Fibroblast of the aortic adventitia (primary cell): Measurements from ENCODE around the gene ZBTB7B. TPM values are rescaled to one million over a fixed set of nuclear protein-coding genes. Genes with fewer than 3 reads are reported as not detected.
A peak's percentile ranks its signal among the peaks of the same experiment; 100 is the strongest.
"Not testable (repeated sequence)": the region's sequence is repeated elsewhere in the genome, so short reads cannot be mapped to it uniquely, and the experiment has no call there.

ENCODE experiments used
- DNase-seq: peaks from one replicate; pipeline ENCODE4 v3.0.0-alpha.2; 2010; ENCODE audit warnings: low read depth
- H3K4me3 ChIP-seq: 2 replicates; pipeline ENCODE4 v1.5.1; 2011; ENCODE audit warnings: low read depth, mild to moderate bottlenecking, control low read depth, low read length, moderate library complexity
- CTCF ChIP-seq: IDR thresholded peaks from 2 replicates; pipeline ENCODE4 v1.5.1; 2011; ENCODE audit warnings: mild to moderate bottlenecking, low read length, control low read depth, inconsistent platforms; ENCODE audit not compliant: insufficient read depth
- total RNA-seq: library from RNA; depleted of rRNA; stranded (reverse); fragments of >200 nt; gene quantifications from 2 replicates; pipeline ENCODE4 v1.2.3, GENCODE V29; 2012; ENCODE audit warnings: low replicate concordance

ZBTB7B gene
- total RNA-seq, 1 donor, result 15.4 TPM

DNA sequence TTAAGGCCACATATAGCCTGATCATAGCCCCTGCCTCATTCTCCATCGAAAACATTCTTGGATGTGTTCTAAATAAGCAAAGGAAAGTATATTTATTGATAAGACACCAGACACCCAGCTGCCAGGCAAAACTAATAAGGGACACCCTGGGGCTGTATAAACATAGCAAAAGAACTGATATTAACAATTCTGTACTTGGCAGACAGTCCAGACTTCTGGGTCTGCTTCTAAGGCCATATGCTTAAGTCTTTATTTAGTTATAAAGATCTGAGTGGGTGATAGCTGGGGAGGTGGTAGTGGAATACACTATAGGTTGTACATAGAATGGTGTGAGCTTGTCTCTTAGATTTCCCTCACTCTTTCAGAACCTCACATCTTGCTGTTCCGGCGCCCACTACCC is 24.2 kb upstream of the ZBTB7B start:
- no peak for TF ChIP-seq CTCF
- DNase-seq, result no peak
- no peak overlapping the region for H3K4me3 ChIP-seq

- peak overlapping the region; percentile 58 for H3K4me3 ChIP-seq
- DNase-seq, result no peak
- no peak for TF ChIP-seq CTCF
Observed at GRCh38 chr1:154982341-154982740, 20.3 kb upstream of the ZBTB7B start.

- peak; percentile 100 for DNase-seq
- TF ChIP-seq CTCF, result no peak
- H3K4me3 ChIP-seq, result peak within 1 kb of the TSS; percentile 97
Observed at GRCh38 chr1:154982897-154983648, 19.5 kb upstream of the ZBTB7B start, which contains the start of gene FLAD1. Gene FLAD1, plus strand, starts transcription at chr1:154983344. Its CDS starts 351 bp downstream, at chr1:154983695.

- TF ChIP-seq CTCF, result no peak
- H3K4me3 ChIP-seq, result peak overlapping the region; percentile 97
- DNase-seq, result no peak
Observed at GRCh38 chr1:154983776-154984466, 18.7 kb upstream of the ZBTB7B start.

DNA sequence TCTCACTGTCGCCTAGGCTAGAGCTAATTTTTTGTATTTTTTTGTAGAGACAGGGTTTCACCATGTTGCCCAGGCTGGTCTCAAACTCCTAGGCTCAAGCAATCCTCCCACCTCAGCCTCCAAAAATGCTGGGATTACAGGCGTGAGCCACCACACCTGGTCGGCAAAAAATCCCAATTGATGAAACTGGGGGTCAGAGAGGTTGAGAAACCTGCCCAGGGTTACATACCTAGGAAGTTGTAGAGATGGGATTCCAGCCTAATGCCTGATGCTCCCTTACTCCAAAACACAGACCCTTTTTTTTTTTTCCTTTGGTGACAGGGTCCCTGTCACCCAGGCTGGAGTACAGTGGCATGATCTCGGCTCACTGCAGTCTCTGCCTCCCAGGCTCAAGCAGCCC is 15.9 kb upstream of the ZBTB7B start:
- not testable (repeated sequence) for H3K4me3 ChIP-seq, DNase-seq

DNA sequence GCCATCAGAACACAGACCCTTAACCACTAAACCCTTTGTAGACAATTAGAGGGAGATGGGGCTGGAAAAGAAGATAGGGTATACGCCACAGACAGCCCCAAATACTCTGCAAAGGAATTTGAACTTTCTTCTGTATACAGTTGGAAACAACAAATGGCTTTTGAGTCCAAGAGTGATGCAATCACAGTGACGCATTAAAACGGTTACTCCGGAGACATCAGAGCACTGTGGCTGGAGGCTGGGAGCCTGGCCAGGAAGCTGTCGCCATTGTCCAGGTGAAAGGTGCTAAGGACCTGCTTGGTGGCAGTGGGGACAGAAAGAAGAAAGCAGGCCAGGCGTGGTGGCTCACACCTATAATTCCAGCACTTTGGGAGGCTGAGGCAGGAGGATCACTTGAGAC is 15.3 kb upstream of the ZBTB7B start:
- peak; percentile 34 for DNase-seq
- H3K4me3 ChIP-seq, result no peak overlapping the region
- no peak for TF ChIP-seq CTCF
